Measurements from ENCODE around the gene MARCHF10.

DNA sequence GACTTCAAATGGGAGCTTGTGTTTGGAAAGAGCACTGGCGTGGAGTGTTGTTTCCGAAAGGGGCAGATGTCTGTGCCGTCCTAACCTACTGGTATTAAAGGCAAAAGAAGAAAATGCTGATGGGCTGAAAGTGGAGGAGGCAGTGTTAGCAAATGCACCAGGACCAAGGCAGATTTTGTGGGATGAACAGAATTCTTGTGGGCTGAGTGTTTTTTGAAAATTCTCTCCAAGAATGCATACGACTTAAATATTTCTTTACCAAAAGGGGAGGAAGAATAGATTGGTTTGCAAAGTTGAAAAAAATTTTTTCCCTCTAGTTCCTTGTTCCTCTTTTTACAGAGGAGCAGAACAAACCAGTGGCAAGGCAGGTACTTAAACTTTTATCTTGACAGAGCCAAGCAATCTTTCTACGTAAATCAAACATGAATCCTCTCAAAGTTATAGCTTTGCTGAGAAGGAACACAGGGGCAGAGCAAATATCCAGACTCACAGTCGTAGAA is 16.8 kb downstream of the MARCHF10 start:
- TF ChIP-seq CTCF (IDR thresholded peaks at IDR 0.05) (no peak), POLR2A (IDR thresholded peaks at IDR 0.05) (no peak), POLR2AphosphoS5 (IDR thresholded peaks at IDR 0.05) (no peak), EP300 (IDR thresholded peaks at IDR 0.05) (no peak)
